ENCODE data around the gene PPP2R1B.

The PPP2R1B gene

DNA sequence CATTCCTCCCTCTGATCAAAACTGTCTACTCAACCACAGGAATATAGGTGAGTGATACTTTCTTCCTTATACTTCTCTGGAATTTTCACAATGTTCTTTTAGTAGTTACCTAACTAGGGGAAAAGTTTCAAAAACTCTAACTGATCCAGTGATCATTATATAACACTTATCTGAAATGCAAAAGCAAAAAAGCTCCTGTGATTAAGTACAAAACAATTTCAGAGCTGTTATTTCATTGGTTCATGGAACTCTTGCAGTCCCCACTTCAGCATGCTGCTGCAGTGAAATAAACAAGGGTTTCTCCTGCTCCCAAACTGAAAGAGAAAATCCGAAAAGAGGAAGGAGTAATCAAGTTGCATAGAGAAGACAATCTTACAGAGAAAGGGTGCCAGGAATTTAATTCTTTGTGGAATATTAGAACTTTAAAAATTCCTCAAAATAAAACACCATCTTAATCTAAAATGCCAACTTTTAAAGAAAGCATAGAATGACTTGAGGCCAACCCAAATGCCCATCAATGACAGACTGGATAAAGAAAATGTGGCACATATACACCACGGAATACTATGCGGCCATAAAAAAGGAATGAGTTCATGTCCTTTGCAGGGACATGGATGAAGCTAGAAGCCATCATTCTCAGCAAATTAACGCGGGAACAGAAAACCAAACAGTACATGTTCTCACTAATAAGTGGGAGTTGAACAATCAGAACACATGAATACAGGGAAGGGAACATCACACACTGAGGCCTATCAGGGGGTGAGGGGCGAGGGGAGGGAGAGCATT is 20.3 kb downstream of the PPP2R1B start:
- no peak for DNase-seq

DNA sequence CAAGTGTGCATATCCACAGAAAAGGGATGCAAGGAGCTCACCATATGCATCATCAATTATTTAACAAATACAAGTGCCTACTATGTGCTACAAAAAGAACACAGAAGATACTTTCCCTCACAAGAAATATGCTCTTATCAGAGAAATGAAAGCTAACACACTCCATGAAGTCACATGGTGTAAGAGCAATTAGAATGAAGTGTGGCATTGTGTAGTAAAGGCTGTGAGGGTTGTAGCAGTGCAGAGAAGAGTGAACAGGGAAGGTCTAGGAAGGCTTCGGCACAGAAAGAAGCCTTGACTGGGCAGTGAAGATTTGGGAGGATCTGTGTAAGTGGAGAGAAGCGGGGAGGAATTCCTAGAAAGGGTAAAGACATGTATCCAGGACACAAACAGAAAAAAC is 22.5 kb downstream of the PPP2R1B start:
- DNase-seq, result no peak

DNA sequence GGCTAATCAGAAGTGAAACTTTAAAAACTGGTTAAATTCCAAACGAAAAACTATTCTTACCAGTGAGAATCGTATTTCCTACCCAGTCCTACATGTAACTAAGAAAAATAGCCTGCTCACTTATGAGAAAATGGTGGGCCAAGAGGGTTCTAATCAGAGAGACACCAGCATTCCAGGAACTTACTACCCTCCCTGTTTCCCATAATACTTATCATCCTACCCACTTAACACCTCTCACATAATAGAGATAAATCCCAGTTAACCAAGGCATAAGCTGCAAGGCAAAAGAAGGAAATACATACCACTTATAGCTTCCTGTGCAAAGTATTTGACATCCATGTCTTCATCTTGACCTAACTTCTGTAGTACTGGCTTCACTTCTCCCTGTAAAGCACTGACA is 24.4 kb downstream of the PPP2R1B start:
- DNase-seq, result no peak

DNA sequence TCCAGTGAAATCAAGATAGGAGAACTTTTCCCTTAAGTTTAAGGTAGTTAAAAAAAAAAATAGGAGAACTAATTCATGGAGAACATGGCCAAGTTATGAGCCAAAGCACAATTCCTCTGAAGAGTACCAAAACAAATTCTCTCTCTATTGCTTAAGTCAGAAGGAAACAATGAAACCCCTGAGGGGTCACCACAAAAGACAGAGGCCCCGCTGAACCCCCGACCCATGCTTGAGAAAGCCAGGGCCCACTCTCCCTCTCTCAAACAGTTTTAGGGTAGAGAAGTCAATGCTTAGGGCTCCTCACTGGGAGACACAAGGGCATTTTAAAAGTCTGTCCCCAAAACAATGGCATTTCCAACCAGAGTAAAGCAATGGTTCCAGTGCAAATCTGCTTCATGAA is 26.9 kb downstream of the PPP2R1B start:
- no peak for DNase-seq

DNA sequence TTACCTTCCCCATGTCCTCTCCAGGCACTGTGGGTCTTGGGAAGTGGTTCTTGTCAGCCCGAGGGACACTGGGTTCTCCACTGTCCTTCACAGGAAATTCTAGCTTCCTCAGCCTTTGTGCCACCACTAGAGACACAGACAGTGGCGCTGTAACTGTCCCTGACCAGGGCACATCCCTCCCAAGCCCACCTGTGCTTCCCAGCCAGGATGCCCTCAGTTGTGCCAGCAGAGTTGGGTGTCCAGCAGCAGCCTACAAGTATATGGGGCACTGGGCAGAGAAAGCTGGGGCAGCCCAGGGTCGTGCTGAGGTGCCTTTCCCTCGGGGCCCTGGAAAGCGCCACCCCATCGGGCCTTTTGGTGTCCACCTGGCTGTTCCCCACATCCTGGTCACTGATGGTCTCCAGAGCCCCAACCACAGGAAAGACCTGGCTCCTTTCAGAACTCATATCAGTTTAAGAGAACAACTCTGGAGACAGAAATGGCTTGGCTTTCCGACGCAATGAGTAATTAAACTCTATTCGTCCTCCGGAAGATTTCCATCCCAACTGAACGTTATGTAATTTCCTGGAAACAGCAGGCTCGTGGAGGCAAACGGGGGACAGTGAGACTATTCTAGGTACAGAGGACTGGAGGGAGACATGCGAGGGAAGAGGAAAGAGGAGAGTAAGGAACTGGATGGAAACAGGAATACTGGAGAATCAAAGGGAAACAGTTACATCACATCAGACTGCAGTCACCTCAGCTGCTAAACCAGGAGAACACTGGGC is 28.6 kb downstream of the PPP2R1B start:
- DNase-seq, result no peak

DNA sequence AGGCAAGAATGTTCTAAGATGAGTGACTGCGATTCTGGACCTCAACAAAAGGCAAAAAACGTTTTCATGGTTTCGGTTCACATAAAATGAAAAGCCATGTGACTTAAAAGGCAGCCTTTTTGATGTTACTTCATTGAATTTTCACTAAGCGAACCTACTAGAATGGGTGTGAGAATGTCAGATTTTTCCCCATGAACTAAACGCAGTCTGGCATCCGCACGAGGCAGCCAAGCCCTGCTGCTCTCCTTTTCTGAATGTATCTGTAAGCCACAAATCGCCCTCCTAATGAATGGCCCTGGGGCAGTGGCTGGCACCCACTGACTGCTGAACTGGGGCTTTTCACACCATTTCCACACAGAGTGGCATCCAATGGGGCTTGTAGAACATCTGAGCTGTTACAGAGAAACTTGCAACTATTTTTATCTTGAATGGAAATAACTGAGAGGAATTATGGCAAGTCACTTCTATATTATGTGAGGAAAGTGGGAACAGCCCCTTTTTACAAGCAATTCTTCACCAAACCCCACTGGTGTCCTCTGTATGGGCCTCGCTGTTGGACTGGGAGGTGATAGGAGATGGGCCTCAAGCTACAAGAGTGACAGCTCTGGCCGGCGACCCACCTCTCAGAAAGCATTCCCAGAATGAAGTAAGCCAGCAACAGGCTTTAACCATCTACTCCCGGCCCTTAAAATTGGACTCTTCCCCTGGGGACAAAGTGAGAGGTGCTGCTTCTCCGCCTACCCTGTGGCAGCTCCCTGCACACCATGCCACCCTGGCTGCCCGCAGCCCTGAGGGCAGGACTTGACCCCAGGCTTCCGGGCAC is 29.4 kb downstream of the PPP2R1B start:
- DNase-seq, result no peak

DNA sequence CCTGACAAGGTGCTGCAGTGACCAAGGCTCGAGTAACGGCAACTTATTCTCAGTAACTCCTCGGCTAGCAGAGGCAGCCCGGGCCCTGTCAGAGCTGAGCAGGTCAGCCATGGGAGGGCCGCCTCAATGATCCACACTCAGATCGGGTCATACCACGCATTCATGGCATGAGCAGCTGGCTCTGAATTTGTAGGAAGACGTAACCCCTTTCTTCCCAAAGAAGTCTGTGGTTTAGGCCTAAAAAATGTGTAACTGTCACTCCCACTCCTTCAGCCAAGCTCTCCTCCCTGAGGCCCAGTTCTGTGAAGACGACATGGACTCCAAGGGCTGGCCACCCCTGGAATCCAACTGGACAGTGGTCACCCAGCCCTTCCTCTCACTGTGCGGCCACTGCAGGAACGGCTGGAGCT is 30.0 kb downstream of the PPP2R1B start:
- no peak for DNase-seq

DNA sequence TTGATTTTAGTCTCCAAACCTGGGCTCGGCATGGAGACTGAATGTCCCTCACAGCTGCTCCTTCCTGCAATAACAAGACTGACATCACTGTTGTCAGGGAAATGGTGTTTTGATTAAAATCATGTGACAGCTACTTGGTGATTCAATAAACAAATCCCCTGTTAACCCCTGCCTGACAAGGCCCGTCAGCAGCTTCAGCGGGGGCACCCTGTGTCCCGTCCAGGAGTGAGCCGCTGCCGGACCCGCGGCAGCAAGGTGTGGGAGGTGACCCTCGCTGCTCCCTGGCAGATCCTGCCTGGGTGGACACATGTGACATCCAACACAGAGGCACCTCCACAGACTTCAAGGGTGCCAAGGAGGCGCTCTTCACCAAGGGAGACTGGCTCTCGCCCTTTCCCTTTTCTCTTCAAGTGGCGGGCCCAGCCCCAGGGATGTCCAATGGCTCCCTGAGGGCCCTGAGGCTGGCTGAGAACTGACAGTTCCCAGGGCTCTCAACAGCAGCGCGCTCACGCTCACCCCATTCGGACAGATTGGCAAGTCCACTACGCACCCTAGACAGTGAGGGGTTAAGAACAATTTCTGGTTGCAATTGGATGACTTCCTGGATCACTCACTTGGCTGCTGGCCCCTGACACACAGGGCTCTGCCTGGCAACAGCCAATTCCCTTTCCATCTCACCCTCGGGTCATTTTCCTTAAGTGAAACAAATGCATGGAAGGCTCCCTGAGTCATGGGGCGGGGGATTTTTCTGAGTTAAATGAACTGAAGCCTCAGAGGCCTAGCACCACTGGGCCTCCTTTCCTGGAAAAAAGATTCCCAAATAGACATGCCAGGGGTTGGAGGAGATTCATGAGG is 30.7 kb downstream of the PPP2R1B start:
- peak; percentile 86 for DNase-seq

DNA sequence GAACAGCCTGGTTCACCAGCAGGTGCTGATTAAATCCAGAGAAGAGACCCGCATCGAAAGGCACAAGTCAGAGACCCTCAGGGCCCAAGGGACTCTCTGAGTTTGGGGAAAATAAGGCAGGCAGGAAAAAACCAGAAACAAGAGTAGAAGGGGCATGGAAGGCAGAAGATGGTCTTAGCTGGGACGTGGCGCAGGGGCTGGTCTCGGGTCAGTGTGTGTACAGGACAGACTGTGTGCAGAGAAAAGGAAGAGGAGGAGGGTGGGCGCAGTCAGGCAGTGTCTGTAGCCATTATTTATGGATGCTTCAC is 31.3 kb downstream of the PPP2R1B start:
- DNase-seq, result no peak

DNA sequence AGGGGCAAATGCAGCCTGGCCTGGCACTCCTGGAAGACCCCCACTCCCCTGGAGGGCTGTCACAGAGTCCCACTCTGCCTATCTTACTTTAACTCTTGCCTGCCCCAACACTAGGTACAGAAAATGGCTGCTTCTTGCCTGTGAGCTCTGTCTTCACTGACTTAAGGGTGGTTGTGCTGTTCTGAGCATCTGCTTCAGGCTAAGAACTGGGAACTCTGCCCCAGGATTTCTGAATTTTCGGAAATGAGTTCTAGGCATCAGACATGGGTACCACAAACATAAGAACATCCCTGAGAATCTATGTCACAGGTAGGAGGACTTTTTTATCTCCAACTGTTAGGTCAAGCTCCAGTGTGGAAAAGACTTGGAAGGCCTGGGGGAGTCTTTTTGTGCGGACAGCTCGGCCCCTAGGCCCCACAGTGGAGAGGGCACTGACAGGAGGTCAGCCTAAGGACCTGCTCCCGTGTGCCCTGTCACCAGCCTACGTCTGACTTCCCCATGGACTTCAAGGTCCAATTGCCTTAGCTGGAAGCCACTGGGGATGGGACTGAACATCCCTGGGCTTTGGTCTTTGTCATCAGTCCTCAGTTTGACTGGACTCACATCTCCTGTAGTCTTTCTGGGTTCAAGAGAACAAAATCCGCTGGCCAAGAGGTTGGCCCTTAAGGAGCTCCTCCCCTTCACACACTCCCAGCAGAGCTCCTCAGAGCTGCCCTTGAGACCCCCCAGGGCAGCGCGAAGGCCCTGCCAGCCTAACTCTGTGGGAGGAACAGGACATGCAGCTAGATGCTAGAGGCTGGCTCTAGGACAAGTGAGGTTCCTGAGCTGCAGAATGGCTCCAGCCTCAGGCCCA is 31.9 kb downstream of the PPP2R1B start:
- no peak for DNase-seq

DNA sequence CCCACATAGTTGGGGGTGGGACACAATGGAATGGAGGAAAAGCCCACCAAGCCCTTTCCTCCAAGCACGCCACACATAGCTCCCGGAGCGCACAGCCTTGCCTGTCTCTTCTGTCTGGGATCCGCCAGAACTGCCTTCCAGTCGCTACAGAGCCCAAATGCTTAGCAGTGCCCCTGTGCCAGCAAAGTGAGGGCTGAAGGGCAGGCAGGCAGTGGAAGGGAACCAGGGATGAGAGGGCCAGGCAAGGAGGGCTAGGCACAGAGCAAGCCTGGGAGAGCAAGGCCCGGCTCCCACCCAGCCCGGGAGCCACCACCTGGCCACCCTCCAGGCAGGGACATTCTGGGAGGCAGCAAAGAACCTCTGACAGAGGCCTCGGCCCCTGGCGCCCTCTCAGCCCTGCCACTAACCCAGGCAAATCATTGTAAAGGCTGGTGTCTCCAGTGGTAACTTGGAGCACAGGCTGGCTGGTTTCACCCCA is 32.5 kb downstream of the PPP2R1B start:
- no peak for DNase-seq

DNA sequence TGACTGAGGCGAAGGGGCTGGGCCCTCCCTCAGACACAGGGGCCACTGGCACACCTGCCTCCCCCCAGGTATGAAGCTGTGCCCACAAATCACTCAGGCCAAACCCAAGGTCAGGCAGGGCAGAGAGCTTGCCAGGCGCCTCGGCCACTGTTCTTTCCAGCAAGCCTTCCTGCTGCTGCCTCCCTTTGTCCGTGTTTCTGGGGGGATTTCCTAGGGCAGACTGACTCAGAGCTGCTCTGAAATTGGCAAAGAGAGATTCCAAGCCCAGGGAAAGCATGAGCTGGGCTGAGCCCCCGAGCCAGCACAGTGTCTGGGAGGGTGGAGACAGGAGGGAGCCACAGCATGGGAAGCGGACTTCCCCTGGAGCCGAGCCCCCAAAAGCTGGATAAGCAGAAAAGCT is 33.2 kb downstream of the PPP2R1B start:
- DNase-seq, result no peak

DNA sequence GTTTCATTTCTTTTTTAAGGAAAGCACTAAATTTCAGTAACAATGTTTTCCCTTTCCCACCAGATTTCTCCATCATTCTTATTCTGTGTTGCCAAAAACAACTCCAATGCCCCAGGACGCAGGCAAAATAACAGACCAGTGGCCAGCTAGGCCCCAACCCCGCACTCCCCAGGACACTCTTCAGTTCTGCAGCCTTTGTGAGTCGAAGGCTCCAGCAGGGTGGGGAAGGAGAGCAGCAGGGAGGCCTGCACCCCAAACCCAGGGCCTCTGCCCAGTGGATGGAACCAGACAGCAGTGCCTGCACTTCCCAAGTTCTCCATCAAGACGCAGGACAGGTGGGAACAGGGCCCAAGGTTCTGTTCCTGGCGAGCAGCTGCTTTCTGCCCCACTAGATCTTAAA is 34.4 kb downstream of the PPP2R1B start:
- no peak for DNase-seq

DNA sequence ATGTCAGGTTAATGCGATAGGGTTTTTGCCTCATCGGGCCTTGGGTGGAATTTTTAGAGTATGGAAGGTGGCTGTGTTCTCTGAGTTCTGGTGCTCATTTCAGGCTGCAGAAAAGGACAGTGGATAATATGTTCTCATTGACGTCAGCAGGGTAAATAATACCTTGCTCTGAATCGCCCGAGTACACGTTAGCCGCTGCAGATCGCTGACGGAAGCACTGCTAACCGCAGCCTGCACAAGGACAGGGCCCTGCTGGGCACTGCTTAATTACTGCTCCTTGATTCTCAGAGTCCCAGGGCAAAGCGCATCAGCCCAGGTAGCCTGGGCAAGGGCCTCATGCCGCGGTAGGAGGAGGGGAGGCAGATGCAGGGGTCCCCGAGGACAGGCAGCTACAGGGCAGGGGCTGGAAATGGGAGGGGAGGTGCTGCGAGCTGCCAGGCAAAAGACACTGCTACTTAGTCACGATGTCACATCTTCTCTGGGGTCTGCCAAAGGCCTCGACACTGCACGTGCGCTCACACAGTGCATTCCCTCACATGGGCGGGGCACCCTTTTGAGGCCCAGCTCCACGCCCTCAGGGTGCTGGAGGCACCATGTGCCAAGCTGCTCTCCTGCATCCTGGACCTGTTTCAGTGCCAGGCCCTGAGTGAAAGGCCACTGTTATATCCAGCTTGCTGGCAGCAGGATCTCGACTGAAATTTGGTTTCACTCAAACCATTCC is 35.2 kb downstream of the PPP2R1B start:
- peak; percentile 67 for DNase-seq

DNA sequence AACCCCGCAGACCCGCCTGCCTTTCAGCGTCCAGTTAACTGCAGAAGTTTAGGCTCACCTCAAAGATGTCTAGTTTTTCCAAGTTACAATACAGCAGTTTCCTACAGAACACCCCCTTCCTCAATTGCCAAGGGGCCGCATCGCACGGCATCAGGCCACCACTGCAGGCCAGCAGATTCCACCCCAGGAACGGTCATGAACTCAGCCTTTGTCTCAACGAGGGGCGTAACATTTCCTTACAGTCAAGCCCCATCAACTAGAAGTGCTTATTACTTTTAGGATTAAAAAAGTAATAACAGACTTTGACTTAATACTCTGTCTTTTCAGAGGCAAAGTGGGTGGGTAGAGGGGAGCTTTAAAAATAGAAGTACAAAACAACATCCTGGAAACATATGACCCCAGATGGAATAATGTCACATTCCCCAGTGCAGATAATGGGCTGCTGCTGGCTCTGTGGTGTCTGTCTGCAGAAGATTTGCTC is 36.3 kb downstream of the PPP2R1B start:
- DNase-seq, result no peak

DNA sequence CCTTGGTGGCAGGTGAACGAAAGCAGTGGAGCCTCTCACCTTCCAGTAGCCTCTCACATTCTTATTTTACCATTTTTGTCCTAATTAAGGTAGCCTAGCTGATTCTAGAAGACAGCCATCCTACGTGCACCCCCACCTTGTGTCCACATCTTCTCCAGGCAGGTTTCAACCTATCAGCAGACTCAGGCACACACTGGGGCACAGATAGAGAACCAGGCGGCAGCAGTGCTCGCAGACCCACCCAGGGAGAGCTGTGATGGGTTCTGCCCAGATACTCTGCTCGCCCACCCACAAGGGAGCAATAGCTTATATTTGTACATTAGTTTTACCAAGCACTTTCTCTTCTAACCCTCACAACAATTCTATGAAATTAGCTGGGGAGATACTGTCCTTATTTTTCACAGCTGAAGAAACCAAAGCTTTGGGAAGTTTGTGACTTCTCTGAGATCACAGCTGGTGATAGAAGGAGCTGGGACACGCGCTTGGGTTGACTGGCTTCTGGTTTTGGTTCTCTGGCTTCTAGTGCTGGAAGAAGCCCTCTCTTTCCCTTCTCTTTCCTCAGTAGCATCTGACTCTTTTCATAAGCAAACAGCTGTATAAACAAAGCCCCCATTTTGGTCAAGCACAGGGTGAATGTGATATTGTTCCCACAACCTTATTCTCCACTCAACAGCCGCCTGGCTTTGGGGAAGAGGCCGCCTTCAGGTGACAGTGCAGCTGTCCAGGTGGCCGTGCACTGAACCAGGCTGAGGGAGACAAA is 36.9 kb downstream of the PPP2R1B start:
- DNase-seq, result peak; percentile 77

DNA sequence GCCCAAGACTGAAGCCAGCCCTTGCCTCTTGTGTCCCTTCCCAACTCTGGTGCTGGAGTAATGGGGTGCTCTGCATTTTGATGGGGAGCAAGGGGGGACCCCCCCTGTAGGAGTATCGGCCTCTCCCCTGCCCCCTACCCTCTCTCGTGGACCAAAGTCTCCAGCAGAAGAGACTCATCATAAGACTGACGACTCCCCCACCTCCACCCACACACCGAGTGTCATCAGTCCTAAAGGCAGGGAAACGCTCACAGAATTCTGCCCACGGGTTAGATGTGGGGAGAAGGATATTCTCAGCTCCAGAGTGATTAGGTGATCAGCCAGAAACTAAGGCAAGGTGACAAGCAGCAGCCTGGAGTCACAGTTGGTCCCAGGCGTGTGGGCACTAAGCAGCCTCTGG is 38.8 kb downstream of the PPP2R1B start:
- DNase-seq, result no peak

DNA sequence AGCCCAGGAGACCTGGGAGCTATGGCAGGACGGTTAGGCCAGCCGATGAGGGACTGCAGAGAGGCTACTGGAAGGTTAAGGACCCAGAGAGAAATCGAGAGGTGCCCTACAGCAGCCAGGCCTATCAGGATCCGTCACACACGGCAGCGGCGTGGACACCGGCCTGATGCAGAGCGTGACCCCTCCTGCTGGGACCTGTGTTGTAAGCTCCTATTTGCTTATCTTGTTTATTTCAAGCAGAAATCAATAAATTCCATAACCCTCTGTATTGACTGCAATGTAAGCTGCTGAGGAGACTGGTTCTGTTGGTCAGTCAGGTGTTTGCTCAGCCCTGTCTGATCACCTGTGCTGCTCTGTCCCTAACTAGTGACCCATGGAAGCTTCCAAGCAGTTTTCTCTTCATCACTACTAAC is 39.9 kb downstream of the PPP2R1B start:
- DNase-seq, result no peak

DNA sequence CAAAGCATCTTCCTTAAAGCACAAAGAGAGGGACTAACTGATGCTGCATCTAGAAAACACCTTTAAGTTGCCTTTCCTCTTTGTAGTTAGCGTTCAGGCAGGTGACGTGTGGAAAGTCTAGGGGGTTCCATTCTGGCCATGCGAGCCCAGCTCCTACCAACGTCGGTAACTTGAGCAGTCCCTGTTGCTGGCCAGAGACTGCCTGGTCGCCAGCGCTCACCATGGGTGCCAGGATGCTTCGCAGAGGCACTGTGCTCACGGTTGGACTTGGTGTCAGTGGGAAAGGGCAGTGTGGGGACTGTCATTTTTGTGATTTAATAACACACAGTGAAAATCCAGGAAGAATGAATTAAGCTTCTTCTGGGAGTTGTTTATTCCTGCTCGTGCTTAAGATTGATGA is 40.6 kb downstream of the PPP2R1B start:
- DNase-seq, result no peak

DNA sequence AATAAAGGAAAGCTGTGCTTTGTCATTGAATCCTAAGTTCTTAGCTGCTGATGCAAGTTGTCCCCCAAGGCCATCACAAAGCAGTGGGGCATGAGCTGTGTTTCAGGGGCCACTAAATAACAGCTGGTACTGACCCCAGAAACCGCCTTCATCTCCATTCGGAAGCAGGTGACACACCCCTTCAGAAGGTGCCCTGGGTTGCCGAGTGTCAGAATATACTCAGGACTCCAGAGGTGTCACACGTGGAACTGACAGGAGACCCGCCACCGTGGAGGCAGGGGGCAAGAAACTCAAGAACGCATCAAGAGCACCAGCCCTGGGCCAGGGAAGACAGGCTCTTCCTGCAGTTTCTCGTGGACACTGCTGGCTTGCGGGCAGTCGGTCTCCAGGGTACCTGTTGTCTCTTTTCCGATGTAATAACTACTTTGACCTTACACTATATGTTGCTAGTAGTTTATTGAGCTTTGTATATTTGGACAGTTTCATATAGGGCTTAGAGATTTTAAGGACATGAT is 41.5 kb downstream of the PPP2R1B start:
- no peak for DNase-seq
